Right ventricle myocardium superior (tissue), 1 donor: ENCODE data around the gene FGF2. TPM values are rescaled to one million over a fixed set of nuclear protein-coding genes. Genes with fewer than 3 reads are reported as not detected.

Source experiments
- ATAC-seq: fragments of 200-7000 bp; cut with Tn5 transposase; one replicate; pipeline ENCODE4 v1.9.1; 2020; ENCODE audit warnings: mild to moderate bottlenecking; ENCODE audit not compliant: poor library complexity
- DNase-seq: peaks from one replicate; pipeline ENCODE4 v3.0.0-alpha.2; 2020
- intact Hi-C: fragments of 100-400 bp; cut with DNase I; formaldehyde crosslinking; loops from one replicate; pipeline ENCODE4 v1.11.2; 2022
- total RNA-seq: library from RNA; stranded (reverse); fragmentation: NEBNext Ultra II Directional; extraction: Animal tissue kit (Norgen Biotek cat#: 25700); gene quantifications from one replicate; pipeline ENCODE4 v1.2.1, GENCODE V29; 2021
- donor health status: DM: no; HTN: yes; CAD: no; lungs with severe emphysema.

The FGF2 gene
- total RNA-seq, 1 donor from 2014 or later, result 4.9 TPM

GRCh38 chr4:122873146-122873545 is 46.5 kb downstream of the FGF2 start:
- no peak for ATAC-seq
- intact Hi-C loops, result no loop called here

GRCh38 chr4:122873821-122874593 is 47.4 kb downstream of the FGF2 start:
- no peak for DNase-seq
- ATAC-seq, result no peak
- intact Hi-C loops, result no loop called here

More at GRCh38 chr4:122873146-122873545, 46.5 kb downstream of the FGF2 start:
- no peak for DNase-seq

DNA sequence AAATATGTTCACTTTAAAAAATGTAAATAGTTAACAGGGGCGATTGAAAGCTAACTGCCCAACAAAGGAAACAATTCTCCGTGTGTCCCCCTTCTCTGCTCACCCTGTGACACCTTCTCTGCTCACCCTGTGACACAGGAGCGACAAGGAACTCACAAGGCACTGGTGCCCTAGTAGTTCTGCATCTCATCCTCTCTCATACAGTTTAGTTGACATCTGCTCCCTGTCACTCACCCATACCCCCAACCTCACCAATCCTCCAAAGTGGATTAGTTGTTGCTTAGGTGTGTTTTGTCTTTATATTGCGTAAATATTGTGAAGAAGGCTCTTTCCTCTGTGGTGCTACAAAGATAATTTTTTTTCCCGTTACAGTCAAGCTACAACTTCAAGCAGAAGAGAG is 49.3 kb downstream of the FGF2 start:
- no peak for DNase-seq
- ATAC-seq, result no peak
- intact Hi-C loops, result no loop called here

- DNase-seq (no peak), ATAC-seq (no peak)
- intact Hi-C loops, result no loop called here
Observed at GRCh38 chr4:122876456-122876855, 49.8 kb downstream of the FGF2 start.

GRCh38 chr4:122879001-122879400 is 52.4 kb downstream of the FGF2 start:
- intact Hi-C loops, result no loop called here

DNA sequence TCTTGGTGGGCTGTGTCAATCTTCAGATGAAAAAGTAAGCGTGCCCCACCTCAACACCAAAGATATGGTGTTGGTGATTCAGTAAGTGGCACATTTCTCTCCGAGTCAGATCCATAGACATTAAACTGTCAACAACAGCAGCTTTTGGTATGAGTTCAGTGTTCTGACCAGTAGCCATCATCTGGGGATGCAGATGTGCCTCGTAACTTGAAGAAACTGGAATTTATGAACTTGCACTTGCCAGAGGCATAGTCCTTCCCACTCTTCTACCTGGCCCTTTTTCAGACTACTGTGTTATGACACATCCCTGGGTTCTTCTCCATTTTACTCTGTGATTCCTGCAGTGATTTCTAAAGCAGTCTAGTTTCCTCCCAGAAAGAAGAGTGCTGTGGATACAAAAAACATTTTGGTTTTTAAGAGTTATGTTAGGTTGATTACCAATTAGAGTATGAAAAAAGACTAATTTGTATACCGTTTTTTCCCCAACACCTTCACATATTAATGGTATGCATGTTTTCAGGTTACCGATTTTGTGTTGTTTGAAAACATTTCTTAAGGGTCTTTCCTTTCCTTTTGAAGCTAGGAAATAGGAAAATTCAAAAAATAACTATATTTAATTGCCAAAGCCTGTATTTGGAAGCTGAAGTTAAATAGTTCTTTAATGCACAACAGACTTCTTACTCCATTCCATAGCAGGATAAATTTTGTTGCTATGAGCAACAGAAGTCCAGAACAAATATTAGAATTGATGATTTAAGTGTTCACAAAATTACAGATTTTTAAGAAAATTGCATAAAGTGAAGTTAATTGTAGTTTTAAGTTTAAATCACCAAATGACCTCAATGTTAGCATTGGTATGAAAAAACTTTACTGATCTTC is 56.5 kb downstream of the FGF2 start:
- DNase-seq, result no peak
- ATAC-seq, result no peak
- intact Hi-C loops, result no loop called here

More at GRCh38 chr4:122879001-122879400, 52.4 kb downstream of the FGF2 start:
- ATAC-seq (no peak), DNase-seq (no peak)

DNA sequence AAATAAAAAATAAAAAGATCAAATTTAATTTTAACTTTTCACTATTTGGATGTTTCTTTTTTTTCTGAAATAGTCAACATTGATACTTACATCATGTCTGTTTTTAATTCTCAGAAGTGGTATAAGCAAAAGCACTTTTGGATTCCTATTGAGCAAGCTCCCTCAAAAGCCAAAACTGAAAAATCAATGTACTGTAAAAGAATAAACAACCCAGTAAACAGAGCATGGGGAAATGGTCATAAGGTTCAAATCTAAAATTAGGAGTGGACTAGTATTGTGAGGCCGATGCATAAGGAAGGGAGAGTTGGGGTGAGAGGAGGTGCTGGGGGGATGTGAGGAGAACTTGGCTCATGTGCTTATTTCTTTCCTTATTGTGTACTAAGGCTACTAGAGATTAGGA is 57.9 kb downstream of the FGF2 start:
- intact Hi-C loops, result no loop called here
- ATAC-seq (no peak), DNase-seq (no peak)

- ATAC-seq (no peak), DNase-seq (no peak)
- intact Hi-C loops, result no loop called here
Observed at GRCh38 chr4:122889726-122890125, 63.1 kb downstream of the FGF2 start.

- no peak for ATAC-seq
- intact Hi-C loops, result no loop called here
Observed at GRCh38 chr4:122890147-122890795, 63.6 kb downstream of the FGF2 start.

DNA sequence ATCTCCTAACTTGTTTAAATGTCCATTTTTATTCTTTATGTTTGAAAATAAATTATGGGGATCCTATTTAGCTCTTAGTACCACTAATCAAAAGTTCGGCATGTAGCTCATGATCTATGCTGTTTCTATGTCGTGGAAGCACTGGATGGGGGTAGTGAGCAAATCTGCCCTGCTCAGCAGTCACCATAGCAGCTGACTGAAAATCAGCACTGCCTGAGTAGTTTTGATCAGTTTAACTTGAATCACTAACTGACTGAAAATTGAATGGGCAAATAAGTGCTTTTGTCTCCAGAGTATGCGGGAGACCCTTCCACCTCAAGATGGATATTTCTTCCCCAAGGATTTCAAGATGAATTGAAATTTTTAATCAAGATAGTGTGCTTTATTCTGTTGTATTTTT is 68.2 kb downstream of the FGF2 start:
- no peak for DNase-seq
- intact Hi-C loops, result no loop called here
- ATAC-seq, result no peak

More at GRCh38 chr4:122890147-122890795, 63.6 kb downstream of the FGF2 start:
- no peak for DNase-seq

DNA sequence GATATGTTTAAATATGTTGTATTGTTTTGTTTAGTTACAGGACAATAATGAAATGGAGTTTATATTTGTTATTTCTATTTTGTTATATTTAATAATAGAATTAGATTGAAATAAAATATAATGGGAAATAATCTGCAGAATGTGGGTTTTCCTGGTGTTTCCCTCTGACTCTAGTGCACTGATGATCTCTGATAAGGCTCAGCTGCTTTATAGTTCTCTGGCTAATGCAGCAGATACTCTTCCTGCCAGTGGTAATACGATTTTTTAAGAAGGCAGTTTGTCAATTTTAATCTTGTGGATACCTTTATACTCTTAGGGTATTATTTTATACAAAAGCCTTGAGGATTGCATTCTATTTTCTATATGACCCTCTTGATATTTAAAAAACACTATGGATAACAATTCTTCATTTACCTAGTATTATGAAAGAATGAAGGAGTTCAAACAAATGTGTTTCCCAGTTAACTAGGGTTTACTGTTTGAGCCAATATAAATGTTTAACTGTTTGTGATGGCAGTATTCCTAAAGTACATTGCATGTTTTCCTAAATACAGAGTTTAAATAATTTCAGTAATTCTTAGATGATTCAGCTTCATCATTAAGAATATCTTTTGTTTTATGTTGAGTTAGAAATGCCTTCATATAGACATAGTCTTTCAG is 68.8 kb downstream of the FGF2 start:
- no peak for ATAC-seq
- DNase-seq, result no peak
- intact Hi-C loops, result no loop called here

DNA sequence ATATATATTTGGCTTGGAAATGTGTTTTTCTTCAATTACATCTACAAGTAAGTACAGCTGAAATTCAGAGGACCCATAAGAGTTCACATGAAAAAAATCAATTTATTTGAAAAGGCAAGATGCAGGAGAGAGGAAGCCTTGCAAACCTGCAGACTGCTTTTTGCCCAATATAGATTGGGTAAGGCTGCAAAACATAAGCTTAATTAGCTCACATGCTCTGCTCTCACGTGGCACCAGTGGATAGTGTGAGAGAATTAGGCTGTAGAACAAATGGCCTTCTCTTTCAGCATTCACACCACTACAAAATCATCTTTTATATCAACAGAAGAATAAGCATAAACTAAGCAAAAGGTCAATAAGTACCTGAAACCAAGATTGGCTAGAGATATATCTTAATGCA is 69.6 kb downstream of the FGF2 start:
- ATAC-seq (no peak), DNase-seq (no peak)
- intact Hi-C loops, result no loop called here

DNA sequence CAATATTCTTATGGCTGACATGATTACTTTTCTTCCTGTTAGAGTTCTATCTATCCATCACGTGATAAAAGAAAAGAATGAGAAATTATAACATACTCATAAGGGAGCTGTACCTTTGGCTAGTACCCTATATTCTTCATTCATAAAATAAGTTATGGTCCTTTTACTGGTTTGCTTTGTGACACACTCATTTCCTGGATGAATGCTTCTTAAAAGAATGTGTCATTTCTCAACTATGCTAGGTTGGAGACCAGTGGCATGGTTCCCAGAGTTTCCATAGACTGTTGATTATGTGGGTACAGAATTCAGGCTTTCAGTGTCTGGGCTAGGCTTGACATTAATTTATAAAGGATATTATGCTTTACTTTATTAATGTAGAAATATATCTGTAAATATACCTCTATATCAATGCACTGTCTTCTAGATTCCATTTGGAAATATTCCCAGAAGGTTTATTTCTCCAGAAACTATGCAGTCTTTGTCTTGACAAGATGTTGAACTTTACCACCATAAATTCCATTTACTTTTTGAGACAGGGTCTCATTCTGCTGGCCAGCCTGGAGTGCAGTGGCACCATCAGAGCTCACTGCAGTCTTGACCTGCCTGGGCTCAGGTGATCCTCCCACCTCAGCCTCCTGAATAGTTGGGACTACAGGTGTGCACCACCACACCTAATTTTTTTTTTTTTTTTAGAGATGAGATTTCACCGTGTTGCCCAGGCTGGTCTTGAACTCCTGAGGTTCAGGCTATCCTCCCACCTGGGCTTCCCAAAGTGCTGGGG is 71.9 kb downstream of the FGF2 start:
- DNase-seq (no peak), ATAC-seq (no peak)
- intact Hi-C loops, result no loop called here

DNA sequence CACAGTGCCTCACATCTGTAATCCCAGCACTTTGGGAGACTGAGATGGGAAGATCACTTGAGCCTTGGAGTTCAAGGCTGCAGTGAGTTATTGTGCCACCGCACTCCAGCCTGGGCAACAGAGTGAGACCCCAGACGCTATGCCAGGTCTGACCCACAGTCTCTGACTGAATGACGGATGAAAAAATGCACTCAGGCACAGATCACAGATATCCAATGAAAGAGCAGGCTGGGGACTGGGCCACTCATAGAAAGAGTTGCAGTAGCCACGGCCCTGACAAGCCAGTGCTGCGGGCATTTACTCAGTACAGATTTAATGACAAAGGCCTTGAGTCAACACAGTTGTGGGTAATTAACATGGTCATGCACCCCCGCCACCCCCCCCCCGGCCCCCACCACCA is 73.1 kb downstream of the FGF2 start:
- intact Hi-C loops, result no loop called here
- ATAC-seq, result no peak
- DNase-seq, result no peak

GRCh38 chr4:122900314-122900713 is 73.7 kb downstream of the FGF2 start:
- no peak for ATAC-seq
- intact Hi-C loops, result no loop called here
- no peak for DNase-seq

DNA sequence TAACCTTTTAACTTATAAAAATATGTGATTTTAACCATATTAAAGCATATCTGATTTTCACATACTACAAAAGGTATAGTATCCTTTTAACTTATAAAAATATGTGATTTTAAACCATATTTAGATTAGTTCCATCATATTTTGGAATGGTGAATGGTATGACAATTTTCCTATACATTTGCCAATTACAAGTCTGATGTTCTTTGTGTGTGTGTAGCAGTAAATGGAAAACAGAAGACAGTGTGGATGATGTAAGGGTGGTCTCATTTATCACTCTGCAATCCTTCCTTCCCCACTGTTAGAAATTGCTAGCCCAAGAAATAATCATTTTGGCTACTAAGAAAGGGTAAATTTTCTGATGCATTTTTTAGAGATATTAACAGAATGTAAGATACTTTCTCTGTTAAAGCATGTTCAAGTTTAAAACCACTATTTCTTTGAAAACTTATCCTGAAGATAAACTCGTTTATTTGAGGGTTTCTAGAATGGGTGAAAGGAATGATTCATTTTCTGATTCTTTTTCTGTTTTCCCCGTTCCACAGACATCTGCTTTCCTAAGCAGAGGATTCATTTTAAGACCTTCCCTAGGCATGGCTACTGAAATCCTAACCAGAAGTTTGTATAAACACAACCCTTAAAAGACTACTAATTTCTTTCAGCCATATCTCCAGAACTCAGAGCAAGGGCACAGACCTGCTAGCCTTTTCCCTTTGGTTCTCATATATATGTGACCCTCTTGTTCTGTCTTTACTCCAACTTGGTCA is 74.8 kb downstream of the FGF2 start:
- no peak for DNase-seq
- ATAC-seq, result no peak
- intact Hi-C loops, result no loop called here

DNA sequence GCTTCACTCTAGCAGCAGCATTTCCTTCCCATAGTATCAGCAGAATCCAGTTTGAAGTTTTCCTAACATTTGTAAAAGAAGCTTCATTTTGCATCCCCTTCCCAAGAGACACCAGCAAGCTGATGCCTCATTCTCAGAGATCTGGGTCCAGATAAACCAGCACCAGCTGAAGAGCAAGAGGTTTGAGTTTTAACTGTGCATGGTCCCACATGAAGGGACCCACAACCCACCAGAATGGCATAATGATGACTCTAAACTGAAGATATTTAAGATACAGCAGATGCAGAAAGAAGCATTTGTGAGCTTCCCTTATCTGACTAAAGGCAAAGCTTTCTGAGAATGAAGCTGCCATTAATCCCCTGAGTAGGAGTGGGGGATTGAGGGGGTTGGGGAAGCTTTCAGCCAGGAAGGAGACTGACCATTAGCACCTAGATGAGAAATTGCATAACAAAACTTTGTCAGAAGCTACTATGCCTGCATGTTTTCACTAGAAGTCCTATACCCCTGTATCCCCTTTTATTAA is 77.2 kb downstream of the FGF2 start:
- no peak for DNase-seq
- intact Hi-C loops, result no loop called here
- ATAC-seq, result no peak
